ENCODE measurements around the gene TMEM221. TPM values are rescaled to one million over a fixed set of nuclear protein-coding genes. Genes with fewer than 3 reads are reported as not detected.
A peak's percentile ranks its signal among the peaks of the same experiment; 100 is the strongest.

The TMEM221 gene
- total RNA-seq, result under 1 TPM; 0.13 to 1.00 (median 0.46) TPM
- under 1 TPM; 0.16 to 0.42 TPM for polyA plus RNA-seq

GRCh38 chr19:17448131-17448967 lies at the start of gene TMEM221:
Gene TMEM221, minus strand, starts transcription at chr19:17448668. Its CDS starts 206 bp downstream, at chr19:17448462.
- intact Hi-C loops (cut with DNase I), result no loop called here
- Histone ChIP-seq H3K4me3 (peak within 1 kb of the TSS; percentile 16 to 53 (median 36)), H3K9me3 (no peaks in the 10 kb centered on the region), H3K36me3 (no peaks in the 10 kb centered on the region), H3K27ac (no peak within 1 kb of the TSS), H3K4me1 (no peaks in the 10 kb centered on the region), H3K27me3 (no peaks in the 10 kb centered on the region)
- WGBS, 2 donors, result 1 to 3% methylated on average over 40 to 81 of the region's 81 CpGs
- TF ChIP-seq CTCF (IDR thresholded peaks at IDR 0.05), result peak; percentile 25 to 37 (median 28)
- peak; percentile 35 to 84 (median 60) for DNase-seq
- no peak for FAIRE-seq
- ATAC-seq, result peak; percentile 73 to 93 (median 87)

- H3K4me1 ChIP-seq, result no peaks in the 10 kb centered on the region
- intact Hi-C loops (cut with DNase I), result no loop called here
- no peak overlapping the region for H3K27ac ChIP-seq
- no peaks in the 10 kb centered on the region for H3K36me3 ChIP-seq
- no peaks in the 10 kb centered on the region for H3K9me3 ChIP-seq
- no peak overlapping the region for H3K4me3 ChIP-seq
- DNase-seq, result peak in 1 of 6 donors; percentile 68
- ATAC-seq, result peak in 1 of 4 donors; percentile 20
- 74 to 75% methylated on average over 41 of the region's 41 CpGs for WGBS, 2 donors
- TF ChIP-seq CTCF (IDR thresholded peaks at IDR 0.05), result no peak
- no peak for FAIRE-seq
- no peaks in the 10 kb centered on the region for H3K27me3 ChIP-seq
Measured at GRCh38 chr19:17497149-17497798, 48.8 kb upstream of the TMEM221 start.

- intact Hi-C loops (cut with DNase I), result no loop called here
- Histone ChIP-seq H3K27ac (no peak overlapping the region), H3K4me3 (no peak overlapping the region), H3K27me3 (no peaks in the 10 kb centered on the region), H3K36me3 (no peaks in the 10 kb centered on the region), H3K9me3 (no peaks in the 10 kb centered on the region), H3K4me1 (no peaks in the 10 kb centered on the region)
- no peak for FAIRE-seq
- peak; percentile 81 to 92 (median 86) for ATAC-seq
- WGBS, 2 donors, result 32 to 33% methylated on average over 14 of the region's 14 CpGs
- DNase-seq, result peak; percentile 40 to 86 (median 72)
- TF ChIP-seq CTCF (IDR thresholded peaks at IDR 0.05), result peak; percentile 76 to 87 (median 82)
Measured at GRCh38 chr19:17496337-17496997, 48.0 kb upstream of the TMEM221 start.

DNA sequence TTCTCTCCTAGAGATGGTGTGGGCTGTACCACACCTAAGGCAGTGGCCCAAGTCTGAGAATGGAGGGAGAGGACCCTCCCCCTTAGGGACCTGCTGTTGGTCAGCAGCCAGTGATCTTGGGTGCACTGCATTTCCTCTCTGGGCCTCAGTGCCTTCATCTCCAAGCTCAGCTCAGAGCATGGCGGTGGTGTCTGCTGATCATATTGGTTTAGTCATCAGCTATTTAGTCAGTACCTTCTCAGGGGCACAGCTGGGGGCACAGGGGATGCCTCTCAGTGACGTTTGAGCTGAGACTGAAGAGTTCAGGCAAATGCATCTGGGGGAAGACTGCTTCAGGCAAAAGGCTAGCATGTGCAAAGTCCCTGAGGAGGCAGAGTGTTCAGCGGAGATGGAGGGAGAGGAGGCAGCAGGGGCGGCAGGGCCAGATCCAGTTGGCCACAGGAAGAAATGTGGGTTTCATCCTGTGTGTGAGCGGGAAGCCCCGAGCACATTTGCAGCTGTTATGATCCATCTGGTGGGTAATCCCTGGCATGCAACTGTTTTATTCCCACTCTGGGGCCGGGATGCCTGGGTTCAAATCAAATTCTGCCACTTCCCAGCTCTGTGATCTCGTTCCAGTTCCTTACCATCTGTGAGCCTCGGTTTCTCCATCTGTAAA lies 47.3 kb upstream of the TMEM221 start:
- no peak for FAIRE-seq
- intact Hi-C loops (cut with DNase I), result no loop called here

More for the DNA sequence above, 47.3 kb upstream of the TMEM221 start:
- 60 to 65% methylated on average over 9 of the region's 9 CpGs for WGBS, 2 donors
- H3K9me3 ChIP-seq, result no peaks in the 10 kb centered on the region
- no peaks in the 10 kb centered on the region for H3K27me3 ChIP-seq
- H3K4me1 ChIP-seq, result no peaks in the 10 kb centered on the region
- ATAC-seq, result no peak
- H3K4me3 ChIP-seq, result no peak overlapping the region
- DNase-seq, result no peak
- no peak for TF ChIP-seq CTCF (IDR thresholded peaks at IDR 0.05)
- H3K36me3 ChIP-seq, result no peaks in the 10 kb centered on the region
- H3K27ac ChIP-seq, result no peak overlapping the region

Data from pancreas (tissue), 10 donors.